Measurements from ENCODE around the gene CKS2. TPM values are rescaled to one million over a fixed set of nuclear protein-coding genes. Genes with fewer than 3 reads are reported as not detected.

CKS2 gene
- total RNA-seq, 1 donor from 2014 or later = 23.7 TPM

DNA sequence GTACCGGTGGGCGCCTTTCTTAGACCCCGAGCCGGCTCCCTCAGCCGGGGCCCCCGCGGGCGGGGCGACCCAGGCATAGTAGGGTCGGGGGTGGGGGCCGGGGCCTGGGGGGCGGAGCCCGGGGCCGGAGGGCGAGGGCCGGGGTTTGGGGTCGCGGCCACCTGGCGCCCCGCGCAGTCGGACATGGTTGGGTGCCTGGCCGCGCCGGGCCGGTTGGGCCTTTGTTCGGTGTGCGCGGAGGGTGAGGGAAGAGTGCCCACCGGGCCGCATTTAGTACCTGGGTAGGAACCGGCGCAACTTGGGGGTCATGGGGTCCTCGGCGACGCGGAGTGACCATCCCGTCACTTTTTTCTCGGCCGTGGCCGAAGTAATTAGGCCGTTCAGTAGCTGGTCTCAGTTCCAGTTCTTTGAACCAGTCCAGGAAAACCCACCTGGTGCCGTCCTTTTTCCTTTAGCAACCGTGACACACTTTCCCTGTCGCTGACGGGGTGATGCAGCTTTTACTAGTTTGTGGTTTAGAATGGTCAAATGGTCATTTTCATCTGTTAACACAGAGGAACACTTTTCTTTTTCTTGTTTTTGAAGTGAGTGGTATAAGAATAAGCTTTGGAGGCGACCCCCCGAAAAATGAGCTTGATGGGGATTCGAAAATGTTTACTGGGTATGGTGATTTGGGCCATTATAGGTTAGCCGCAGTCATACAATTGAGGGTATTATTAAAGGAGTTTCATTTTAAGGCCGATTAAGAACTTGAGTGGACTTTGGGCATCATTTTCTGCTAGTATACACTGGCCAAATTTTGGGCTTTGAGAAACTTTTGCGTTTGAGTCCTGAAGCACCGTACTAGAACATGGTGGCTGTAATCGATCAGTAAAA lies 589 bp downstream of the CKS2 start:
- no peaks in the 10 kb centered on the region for H3K9me3 Mint-ChIP-seq (ENCODE audit: unreplicated experiment)
- H3K36me3 Mint-ChIP-seq (ENCODE audit: unreplicated experiment) = peaks cover 3% of the 10 kb centered on the region
- DNase-seq (ENCODE audit: extremely low spot score, unreplicated experiment) = no peak
- no peaks in the 10 kb centered on the region for H3K27me3 Mint-ChIP-seq (ENCODE audit: unreplicated experiment)
- peak overlapping the region; percentile 99 for H3K27ac Mint-ChIP-seq (ENCODE audit: unreplicated experiment)
- TF ChIP-seq, protein P1, sequence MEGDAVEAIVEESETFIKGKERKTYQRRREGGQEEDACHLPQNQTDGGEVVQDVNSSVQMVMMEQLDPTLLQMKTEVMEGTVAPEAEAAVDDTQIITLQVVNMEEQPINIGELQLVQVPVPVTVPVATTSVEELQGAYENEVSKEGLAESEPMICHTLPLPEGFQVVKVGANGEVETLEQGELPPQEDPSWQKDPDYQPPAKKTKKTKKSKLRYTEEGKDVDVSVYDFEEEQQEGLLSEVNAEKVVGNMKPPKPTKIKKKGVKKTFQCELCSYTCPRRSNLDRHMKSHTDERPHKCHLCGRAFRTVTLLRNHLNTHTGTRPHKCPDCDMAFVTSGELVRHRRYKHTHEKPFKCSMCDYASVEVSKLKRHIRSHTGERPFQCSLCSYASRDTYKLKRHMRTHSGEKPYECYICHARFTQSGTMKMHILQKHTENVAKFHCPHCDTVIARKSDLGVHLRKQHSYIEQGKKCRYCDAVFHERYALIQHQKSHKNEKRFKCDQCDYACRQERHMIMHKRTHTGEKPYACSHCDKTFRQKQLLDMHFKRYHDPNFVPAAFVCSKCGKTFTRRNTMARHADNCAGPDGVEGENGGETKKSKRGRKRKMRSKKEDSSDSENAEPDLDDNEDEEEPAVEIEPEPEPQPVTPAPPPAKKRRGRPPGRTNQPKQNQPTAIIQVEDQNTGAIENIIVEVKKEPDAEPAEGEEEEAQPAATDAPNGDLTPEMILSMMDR (IDR thresholded peaks at IDR 0.05) = no peak
- peak overlapping the region; percentile 91 for H3K4me3 Mint-ChIP-seq (ENCODE audit: unreplicated experiment)
- peaks cover 36% of the 10 kb centered on the region for H3K4me1 Mint-ChIP-seq (ENCODE audit: unreplicated experiment)

DNA sequence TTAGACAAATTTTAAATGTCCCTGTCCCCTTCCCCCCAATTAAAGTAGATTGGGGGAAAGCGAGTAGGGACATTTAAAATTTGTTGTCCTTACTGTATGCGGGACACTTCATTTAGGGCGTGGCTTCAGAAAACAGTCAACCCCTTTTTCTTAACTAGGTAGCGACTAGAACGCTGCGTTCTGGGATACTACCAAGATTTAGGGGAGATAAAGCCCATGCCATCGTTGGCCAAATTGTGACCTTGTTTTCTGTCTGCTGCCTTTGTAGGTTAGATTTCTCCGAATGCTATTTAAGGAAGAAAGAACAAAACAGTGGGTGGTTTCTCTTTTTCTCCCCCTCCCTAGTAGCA lies 1.2 kb downstream of the CKS2 start:
- Mint-ChIP-seq H3K27me3 (ENCODE audit: unreplicated experiment) (no peaks in the 10 kb centered on the region), H3K4me3 (ENCODE audit: unreplicated experiment) (peak overlapping the region; percentile 91), H3K36me3 (ENCODE audit: unreplicated experiment) (peaks cover 4% of the 10 kb centered on the region), H3K27ac (ENCODE audit: unreplicated experiment) (peak overlapping the region; percentile 81), H3K4me1 (ENCODE audit: unreplicated experiment) (peaks cover 39% of the 10 kb centered on the region), H3K9me3 (ENCODE audit: unreplicated experiment) (no peaks in the 10 kb centered on the region)
- TF ChIP-seq, protein P1 (IDR thresholded peaks at IDR 0.05) = no peak
- DNase-seq (ENCODE audit: extremely low spot score, unreplicated experiment) = no peak

DNA sequence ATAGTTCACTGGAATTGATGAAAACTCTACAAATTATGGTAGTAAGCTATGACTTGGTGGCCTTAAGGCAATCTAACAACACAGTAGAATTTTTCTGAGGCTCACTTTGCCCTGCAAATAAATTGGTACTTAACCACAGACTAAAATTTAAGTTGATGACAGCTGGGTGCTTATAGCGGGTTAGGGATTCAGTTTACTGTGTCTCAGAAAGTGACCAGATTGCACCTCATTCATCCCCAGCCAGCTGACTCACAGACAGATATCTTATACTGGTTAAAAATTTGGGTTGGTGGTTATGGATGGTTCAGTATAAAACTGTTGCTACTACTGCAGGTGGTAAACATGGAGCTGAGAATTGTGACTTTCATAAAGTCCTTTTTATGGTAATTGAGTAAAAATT lies 2.8 kb downstream of the CKS2 start:
- H3K4me3 Mint-ChIP-seq (ENCODE audit: unreplicated experiment) = peak overlapping the region; percentile 91
- H3K27ac Mint-ChIP-seq (ENCODE audit: unreplicated experiment) = peak overlapping the region; percentile 81
- H3K36me3 Mint-ChIP-seq (ENCODE audit: unreplicated experiment) = peaks cover 4% of the 10 kb centered on the region
- DNase-seq (ENCODE audit: extremely low spot score, unreplicated experiment) = no peak
- no peaks in the 10 kb centered on the region for H3K27me3 Mint-ChIP-seq (ENCODE audit: unreplicated experiment)
- peaks cover 48% of the 10 kb centered on the region for H3K4me1 Mint-ChIP-seq (ENCODE audit: unreplicated experiment)
- TF ChIP-seq, protein P1 (IDR thresholded peaks at IDR 0.05) = no peak
- no peaks in the 10 kb centered on the region for H3K9me3 Mint-ChIP-seq (ENCODE audit: unreplicated experiment)

DNA sequence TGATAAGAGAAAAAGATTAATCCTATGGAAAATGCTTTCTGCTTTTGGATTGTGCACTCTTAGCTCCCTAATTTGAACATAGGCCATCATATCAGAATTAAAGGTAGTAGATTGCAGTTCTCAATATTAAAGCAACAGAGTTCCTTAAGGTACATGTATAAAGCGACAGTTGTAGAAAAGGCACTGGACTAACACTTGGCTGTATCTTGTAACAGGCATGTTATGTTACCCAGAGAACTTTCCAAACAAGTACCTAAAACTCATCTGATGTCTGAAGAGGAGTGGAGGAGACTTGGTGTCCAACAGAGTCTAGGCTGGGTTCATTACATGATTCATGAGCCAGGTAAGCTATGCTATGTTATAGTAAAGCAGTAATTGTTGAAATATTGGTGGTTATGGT lies 4.0 kb downstream of the CKS2 start:
- TF ChIP-seq, protein P1 (IDR thresholded peaks at IDR 0.05) = no peak
- Mint-ChIP-seq H3K4me1 (ENCODE audit: unreplicated experiment) (peaks cover 52% of the 10 kb centered on the region), H3K36me3 (ENCODE audit: unreplicated experiment) (peaks cover 4% of the 10 kb centered on the region), H3K27ac (ENCODE audit: unreplicated experiment) (peak overlapping the region; percentile 81), H3K4me3 (ENCODE audit: unreplicated experiment) (no peak overlapping the region), H3K27me3 (ENCODE audit: unreplicated experiment) (no peaks in the 10 kb centered on the region), H3K9me3 (ENCODE audit: unreplicated experiment) (no peaks in the 10 kb centered on the region)
- DNase-seq (ENCODE audit: extremely low spot score, unreplicated experiment) = no peak

DNA sequence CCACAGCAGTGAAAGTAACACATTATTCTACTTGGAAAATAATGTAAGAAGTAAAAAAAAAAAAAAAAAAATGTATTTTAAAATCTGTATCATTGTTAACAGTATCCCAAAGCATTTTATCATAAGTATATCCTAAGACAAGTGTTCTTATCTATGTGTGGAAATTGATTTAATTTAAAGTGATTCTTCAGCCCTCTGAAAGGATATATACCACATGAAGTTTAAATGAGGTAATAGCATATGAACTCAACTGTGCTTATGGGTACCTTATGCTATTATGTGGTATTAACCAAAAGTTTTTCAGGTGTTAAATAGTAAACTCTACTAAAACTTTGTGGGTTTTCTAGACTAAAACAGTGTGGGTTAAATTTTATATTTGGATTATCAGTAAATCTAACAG lies 4.5 kb downstream of the CKS2 start:
- Mint-ChIP-seq H3K36me3 (ENCODE audit: unreplicated experiment) (peaks cover 4% of the 10 kb centered on the region), H3K4me3 (ENCODE audit: unreplicated experiment) (no peak overlapping the region), H3K27ac (ENCODE audit: unreplicated experiment) (peak overlapping the region; percentile 81), H3K4me1 (ENCODE audit: unreplicated experiment) (peaks cover 55% of the 10 kb centered on the region), H3K9me3 (ENCODE audit: unreplicated experiment) (no peaks in the 10 kb centered on the region), H3K27me3 (ENCODE audit: unreplicated experiment) (no peaks in the 10 kb centered on the region)
- no peak for DNase-seq (ENCODE audit: extremely low spot score, unreplicated experiment)
- TF ChIP-seq, protein P1 (IDR thresholded peaks at IDR 0.05) = no peak
